Measurements from ENCODE around the gene NEMP1. TPM values are rescaled to one million over a fixed set of nuclear protein-coding genes. Genes with fewer than 3 reads are reported as not detected.

The NEMP1 gene
- polyA plus RNA-seq, 1 donor from 2014 or later, result 6.8 TPM

- no peaks in the 10 kb centered on the region for H3F3A ChIP-seq (ENCODE audit: insufficient read depth, low read length, poor library complexity, severe bottlenecking)
- TF ChIP-seq, protein P1, sequence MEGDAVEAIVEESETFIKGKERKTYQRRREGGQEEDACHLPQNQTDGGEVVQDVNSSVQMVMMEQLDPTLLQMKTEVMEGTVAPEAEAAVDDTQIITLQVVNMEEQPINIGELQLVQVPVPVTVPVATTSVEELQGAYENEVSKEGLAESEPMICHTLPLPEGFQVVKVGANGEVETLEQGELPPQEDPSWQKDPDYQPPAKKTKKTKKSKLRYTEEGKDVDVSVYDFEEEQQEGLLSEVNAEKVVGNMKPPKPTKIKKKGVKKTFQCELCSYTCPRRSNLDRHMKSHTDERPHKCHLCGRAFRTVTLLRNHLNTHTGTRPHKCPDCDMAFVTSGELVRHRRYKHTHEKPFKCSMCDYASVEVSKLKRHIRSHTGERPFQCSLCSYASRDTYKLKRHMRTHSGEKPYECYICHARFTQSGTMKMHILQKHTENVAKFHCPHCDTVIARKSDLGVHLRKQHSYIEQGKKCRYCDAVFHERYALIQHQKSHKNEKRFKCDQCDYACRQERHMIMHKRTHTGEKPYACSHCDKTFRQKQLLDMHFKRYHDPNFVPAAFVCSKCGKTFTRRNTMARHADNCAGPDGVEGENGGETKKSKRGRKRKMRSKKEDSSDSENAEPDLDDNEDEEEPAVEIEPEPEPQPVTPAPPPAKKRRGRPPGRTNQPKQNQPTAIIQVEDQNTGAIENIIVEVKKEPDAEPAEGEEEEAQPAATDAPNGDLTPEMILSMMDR (IDR thresholded peaks at IDR 0.05; ENCODE audit: poor library complexity, severe bottlenecking), result no peak
- H3K27ac ChIP-seq (ENCODE audit: low read length), result no peak overlapping the region
- no peak overlapping the region for H3K9ac ChIP-seq (ENCODE audit: low read length)
- no peaks in the 10 kb centered on the region for H3K9me3 ChIP-seq (ENCODE audit: low read length)
- no peaks in the 10 kb centered on the region for H3K79me2 ChIP-seq (replicated peaks; ENCODE audit: insufficient read depth, low read length)
- H3K4me2 ChIP-seq (ENCODE audit: low read length), result no peak overlapping the region
- no peak overlapping the region for H2AFZ ChIP-seq (ENCODE audit: low read depth, low read length)
- H4K20me1 ChIP-seq (ENCODE audit: insufficient read depth), result no peaks in the 10 kb centered on the region
- no peak overlapping the region for H3K4me3 ChIP-seq (ENCODE audit: low read length)
- H3K9me2 ChIP-seq (ENCODE audit: insufficient read depth, low read length), result no peaks in the 10 kb centered on the region
- H3K27me3 ChIP-seq (ENCODE audit: insufficient read depth, low read depth, low read length), result no peaks in the 10 kb centered on the region
- H3K36me3 ChIP-seq (ENCODE audit: insufficient read depth, low read length), result no peaks in the 10 kb centered on the region
Measured at GRCh38 chr12:57096748-57097553, 18.4 kb upstream of the NEMP1 start.

- no peak overlapping the region for H3K9ac ChIP-seq (ENCODE audit: low read length)
- no peaks in the 10 kb centered on the region for H3F3A ChIP-seq (ENCODE audit: insufficient read depth, low read length, poor library complexity, severe bottlenecking)
- H3K79me2 ChIP-seq (replicated peaks; ENCODE audit: insufficient read depth, low read length), result peaks cover 6% of the 10 kb centered on the region
- no peak overlapping the region for H3K4me2 ChIP-seq (ENCODE audit: low read length)
- H3K9me2 ChIP-seq (ENCODE audit: insufficient read depth, low read length), result no peaks in the 10 kb centered on the region
- no peaks in the 10 kb centered on the region for H3K27me3 ChIP-seq (ENCODE audit: insufficient read depth, low read depth, low read length)
- no peaks in the 10 kb centered on the region for H4K20me1 ChIP-seq (ENCODE audit: insufficient read depth)
- H3K36me3 ChIP-seq (ENCODE audit: insufficient read depth, low read length), result no peaks in the 10 kb centered on the region
- no peak overlapping the region for H3K27ac ChIP-seq (ENCODE audit: low read length)
- H2AFZ ChIP-seq (ENCODE audit: low read depth, low read length), result no peak overlapping the region
- no peaks in the 10 kb centered on the region for H3K9me3 ChIP-seq (ENCODE audit: low read length)
- H3K4me3 ChIP-seq (ENCODE audit: low read length), result no peak overlapping the region
- TF ChIP-seq MXI1 (conservative IDR thresholded peaks at IDR 0.05; ENCODE audit: poor library complexity, severe bottlenecking) (no peak), EP300 (conservative IDR thresholded peaks at IDR 0.05; ENCODE audit: poor library complexity, severe bottlenecking) (no peak), EZH2 (IDR thresholded peaks at IDR 0.05; ENCODE audit: borderline replicate concordance, insufficient read depth, low read length, poor library complexity, severe bottlenecking) (no peak)
Measured at GRCh38 chr12:57096099-57096572, 17.5 kb upstream of the NEMP1 start.

- no peaks in the 10 kb centered on the region for H3K36me3 ChIP-seq (ENCODE audit: insufficient read depth, low read length)
- peaks cover 13% of the 10 kb centered on the region for H3K79me2 ChIP-seq (replicated peaks; ENCODE audit: insufficient read depth, low read length)
- no peak overlapping the region for H3K4me3 ChIP-seq (ENCODE audit: low read length)
- H4K20me1 ChIP-seq (ENCODE audit: insufficient read depth), result no peaks in the 10 kb centered on the region
- H3K27ac ChIP-seq (ENCODE audit: low read length), result no peak overlapping the region
- H3F3A ChIP-seq (ENCODE audit: insufficient read depth, low read length, poor library complexity, severe bottlenecking), result peaks cover 3% of the 10 kb centered on the region
- no peaks in the 10 kb centered on the region for H3K9me3 ChIP-seq (ENCODE audit: low read length)
- H3K9ac ChIP-seq (ENCODE audit: low read length), result no peak overlapping the region
- no peak overlapping the region for H3K4me2 ChIP-seq (ENCODE audit: low read length)
- H3K9me2 ChIP-seq (ENCODE audit: insufficient read depth, low read length), result no peaks in the 10 kb centered on the region
- H2AFZ ChIP-seq (ENCODE audit: low read depth, low read length), result no peak overlapping the region
- no peaks in the 10 kb centered on the region for H3K27me3 ChIP-seq (ENCODE audit: insufficient read depth, low read depth, low read length)
- TF ChIP-seq SMC3 (conservative IDR thresholded peaks at IDR 0.05; ENCODE audit: poor library complexity) (no peak), TAF1 (IDR thresholded peaks at IDR 0.05; ENCODE audit: low read depth) (no peak), EP300 (conservative IDR thresholded peaks at IDR 0.05; ENCODE audit: poor library complexity, severe bottlenecking) (no peak), POLR2AphosphoS5 (IDR thresholded peaks at IDR 0.05) (no peak), RAD21 (conservative IDR thresholded peaks at IDR 0.05) (no peak)
Measured at GRCh38 chr12:57095440-57095839, 16.8 kb upstream of the NEMP1 start.
